ENCODE data around the gene NRG3.

DNA sequence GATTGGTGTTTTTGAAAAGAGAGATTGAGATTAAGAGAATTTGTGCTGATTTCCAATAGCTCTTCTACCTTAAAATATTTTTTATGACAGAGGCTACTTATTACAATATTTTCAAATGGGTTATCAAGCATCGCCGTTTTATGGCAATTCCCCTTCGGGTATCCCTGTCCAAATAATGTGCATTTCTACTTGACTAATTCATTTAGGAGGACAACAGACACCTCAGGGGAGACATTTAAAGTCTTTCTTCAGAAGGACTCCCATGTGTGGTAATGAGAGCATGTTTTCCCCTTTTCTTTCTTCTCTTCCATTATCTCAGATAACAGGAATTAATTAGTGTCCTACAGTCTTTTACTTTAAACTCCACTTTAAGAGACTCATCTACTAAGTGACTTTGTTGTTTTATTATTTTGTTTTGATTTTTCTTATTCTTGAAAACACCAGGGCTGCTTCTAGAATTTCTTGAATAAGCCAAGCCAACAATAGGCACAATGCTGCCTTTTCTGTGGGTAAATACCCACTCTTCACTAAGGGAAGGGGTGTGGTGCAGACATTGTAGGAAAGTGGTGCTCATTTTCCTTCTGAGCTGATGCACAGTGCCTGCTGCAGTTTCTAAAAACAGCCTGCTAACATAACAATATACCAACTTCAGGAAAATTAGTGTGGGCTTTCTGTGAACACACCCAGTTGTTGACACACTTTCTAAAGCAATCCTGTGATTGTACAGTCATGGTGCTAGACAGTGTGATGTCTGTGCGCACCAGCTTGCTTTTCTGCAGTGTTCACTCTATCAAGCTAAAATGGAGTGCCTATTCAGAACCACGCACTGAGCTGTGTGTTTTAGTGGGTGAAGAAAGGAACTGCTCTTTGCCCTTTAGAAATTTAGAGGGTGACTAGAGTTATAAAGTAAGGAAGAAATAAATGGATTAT, 597.7 kb downstream of the NRG3 start:
- TF ChIP-seq, protein P1, sequence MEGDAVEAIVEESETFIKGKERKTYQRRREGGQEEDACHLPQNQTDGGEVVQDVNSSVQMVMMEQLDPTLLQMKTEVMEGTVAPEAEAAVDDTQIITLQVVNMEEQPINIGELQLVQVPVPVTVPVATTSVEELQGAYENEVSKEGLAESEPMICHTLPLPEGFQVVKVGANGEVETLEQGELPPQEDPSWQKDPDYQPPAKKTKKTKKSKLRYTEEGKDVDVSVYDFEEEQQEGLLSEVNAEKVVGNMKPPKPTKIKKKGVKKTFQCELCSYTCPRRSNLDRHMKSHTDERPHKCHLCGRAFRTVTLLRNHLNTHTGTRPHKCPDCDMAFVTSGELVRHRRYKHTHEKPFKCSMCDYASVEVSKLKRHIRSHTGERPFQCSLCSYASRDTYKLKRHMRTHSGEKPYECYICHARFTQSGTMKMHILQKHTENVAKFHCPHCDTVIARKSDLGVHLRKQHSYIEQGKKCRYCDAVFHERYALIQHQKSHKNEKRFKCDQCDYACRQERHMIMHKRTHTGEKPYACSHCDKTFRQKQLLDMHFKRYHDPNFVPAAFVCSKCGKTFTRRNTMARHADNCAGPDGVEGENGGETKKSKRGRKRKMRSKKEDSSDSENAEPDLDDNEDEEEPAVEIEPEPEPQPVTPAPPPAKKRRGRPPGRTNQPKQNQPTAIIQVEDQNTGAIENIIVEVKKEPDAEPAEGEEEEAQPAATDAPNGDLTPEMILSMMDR (IDR thresholded peaks at IDR 0.05), result no peak
- no peak for TF ChIP-seq POLR2A (IDR thresholded peaks at IDR 0.05)
- TF ChIP-seq EP300 (IDR thresholded peaks at IDR 0.05), result no peak

Measured in tibial nerve (tissue), 4 donors.